ENCODE results near the gene BPGM. TPM values are rescaled to one million over a fixed set of nuclear protein-coding genes. Genes with fewer than 3 reads are reported as not detected.

Gene BPGM
- total RNA-seq, 1 donor from 2014 or later: 17.7 TPM

DNA sequence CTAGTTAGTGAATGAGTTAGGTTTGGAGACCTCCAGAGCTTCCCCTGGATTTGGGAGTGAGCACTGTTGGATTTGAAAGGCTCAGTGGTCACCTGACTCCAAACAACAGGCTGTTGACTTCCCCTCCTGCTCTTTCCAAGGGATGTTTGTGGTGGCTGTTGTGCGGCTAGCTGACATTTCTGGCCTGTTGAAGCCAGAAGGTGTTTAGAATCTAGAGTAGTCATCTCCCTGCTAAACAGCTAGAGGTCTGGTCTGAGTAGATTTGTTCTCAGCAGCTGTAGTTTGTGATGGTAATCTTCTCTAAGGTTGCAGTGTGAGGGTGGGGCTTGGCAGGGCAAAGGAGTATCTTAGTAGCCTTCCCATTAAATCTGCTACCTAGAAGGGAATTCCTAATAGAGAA is 30.1 kb downstream of the BPGM start:
- no peak overlapping the region for H3K4me3 Mint-ChIP-seq (ENCODE audit: unreplicated experiment)

DNA sequence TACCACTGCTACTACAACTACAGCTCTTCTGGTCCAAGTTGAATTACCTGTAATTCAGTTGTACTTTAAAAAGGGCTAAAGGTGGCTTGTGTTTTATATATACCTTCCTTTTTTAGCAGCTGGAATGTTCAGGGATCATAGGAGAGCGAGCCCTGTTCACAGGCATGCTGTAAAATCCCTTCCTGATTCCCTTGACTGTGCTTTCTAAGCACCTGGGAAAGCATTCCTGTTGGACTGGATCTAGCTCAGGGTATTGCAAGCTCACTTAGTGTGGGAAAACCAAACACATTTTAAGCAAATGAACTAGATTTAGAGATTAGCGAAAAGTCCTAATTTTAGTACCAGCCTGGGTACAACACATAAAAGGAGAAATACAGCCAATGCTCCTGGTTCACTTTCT is 31.5 kb downstream of the BPGM start:
- TF ChIP-seq, protein P1, sequence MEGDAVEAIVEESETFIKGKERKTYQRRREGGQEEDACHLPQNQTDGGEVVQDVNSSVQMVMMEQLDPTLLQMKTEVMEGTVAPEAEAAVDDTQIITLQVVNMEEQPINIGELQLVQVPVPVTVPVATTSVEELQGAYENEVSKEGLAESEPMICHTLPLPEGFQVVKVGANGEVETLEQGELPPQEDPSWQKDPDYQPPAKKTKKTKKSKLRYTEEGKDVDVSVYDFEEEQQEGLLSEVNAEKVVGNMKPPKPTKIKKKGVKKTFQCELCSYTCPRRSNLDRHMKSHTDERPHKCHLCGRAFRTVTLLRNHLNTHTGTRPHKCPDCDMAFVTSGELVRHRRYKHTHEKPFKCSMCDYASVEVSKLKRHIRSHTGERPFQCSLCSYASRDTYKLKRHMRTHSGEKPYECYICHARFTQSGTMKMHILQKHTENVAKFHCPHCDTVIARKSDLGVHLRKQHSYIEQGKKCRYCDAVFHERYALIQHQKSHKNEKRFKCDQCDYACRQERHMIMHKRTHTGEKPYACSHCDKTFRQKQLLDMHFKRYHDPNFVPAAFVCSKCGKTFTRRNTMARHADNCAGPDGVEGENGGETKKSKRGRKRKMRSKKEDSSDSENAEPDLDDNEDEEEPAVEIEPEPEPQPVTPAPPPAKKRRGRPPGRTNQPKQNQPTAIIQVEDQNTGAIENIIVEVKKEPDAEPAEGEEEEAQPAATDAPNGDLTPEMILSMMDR (IDR thresholded peaks at IDR 0.05; ENCODE audit: unreplicated experiment): no peak
- Mint-ChIP-seq H3K27me3 (ENCODE audit: unreplicated experiment) (no peaks in the 10 kb centered on the region), H3K36me3 (ENCODE audit: low read depth, unreplicated experiment) (peaks cover 18% of the 10 kb centered on the region), H3K4me1 (ENCODE audit: unreplicated experiment) (peaks cover 33% of the 10 kb centered on the region), H3K27ac (ENCODE audit: unreplicated experiment) (no peak overlapping the region), H3K4me3 (ENCODE audit: unreplicated experiment) (no peak overlapping the region), H3K9me3 (ENCODE audit: unreplicated experiment) (no peaks in the 10 kb centered on the region)
- no peak for DNase-seq (ENCODE audit: low spot score)

More for the DNA sequence above, 30.1 kb downstream of the BPGM start:
- Mint-ChIP-seq H3K4me1 (ENCODE audit: unreplicated experiment) (peaks cover 29% of the 10 kb centered on the region), H3K9me3 (ENCODE audit: unreplicated experiment) (no peaks in the 10 kb centered on the region), H3K27me3 (ENCODE audit: unreplicated experiment) (no peaks in the 10 kb centered on the region), H3K36me3 (ENCODE audit: low read depth, unreplicated experiment) (peaks cover 18% of the 10 kb centered on the region), H3K27ac (ENCODE audit: unreplicated experiment) (no peak overlapping the region)
- no peak for DNase-seq (ENCODE audit: low spot score)
- TF ChIP-seq, protein P1 (IDR thresholded peaks at IDR 0.05; ENCODE audit: unreplicated experiment): no peak

DNA sequence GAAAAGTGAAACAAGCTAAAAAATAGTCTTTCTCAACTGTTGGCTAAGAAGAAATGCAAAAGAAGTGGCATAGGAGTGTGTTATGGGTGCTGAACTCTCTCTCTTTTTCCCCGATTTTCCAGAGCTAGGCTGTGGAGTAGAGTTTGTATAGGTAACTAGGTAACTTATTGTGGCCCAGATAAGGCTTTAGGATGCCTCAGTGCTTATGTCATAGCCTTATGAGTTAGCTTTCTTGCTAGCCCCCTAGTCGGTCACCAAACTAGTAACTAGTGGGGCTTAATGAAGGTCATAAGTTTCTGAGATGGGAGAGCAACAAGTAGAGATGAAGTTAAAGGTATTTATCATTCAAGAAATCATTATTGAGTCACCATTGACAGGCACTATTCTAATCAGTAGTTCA is 32.4 kb downstream of the BPGM start:
- Mint-ChIP-seq H3K27me3 (ENCODE audit: unreplicated experiment) (no peaks in the 10 kb centered on the region), H3K27ac (ENCODE audit: unreplicated experiment) (no peak overlapping the region), H3K4me3 (ENCODE audit: unreplicated experiment) (no peak overlapping the region), H3K9me3 (ENCODE audit: unreplicated experiment) (no peaks in the 10 kb centered on the region), H3K4me1 (ENCODE audit: unreplicated experiment) (peaks cover 33% of the 10 kb centered on the region), H3K36me3 (ENCODE audit: low read depth, unreplicated experiment) (peaks cover 14% of the 10 kb centered on the region)
- TF ChIP-seq, protein P1 (IDR thresholded peaks at IDR 0.05; ENCODE audit: unreplicated experiment): no peak
- no peak for DNase-seq (ENCODE audit: low spot score)

DNA sequence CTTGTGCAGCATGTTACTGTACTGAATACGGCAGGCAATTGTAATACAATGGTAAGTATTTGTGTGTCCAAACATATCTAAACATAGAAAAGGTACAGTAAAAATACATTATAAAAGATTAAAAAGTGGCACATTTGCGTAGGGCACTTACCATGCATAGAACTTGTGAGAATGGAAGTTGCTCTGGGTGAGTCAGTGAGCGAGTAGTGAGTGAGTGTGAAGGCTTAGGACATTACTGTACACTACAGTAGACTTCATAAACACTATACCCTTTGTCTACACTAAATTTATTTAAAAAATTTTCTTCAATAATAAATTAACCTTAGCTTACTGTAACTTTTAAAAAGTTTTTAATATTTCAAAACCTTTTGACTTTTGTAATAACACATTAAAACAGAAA is 37.5 kb downstream of the BPGM start:
- Mint-ChIP-seq H3K27ac (ENCODE audit: unreplicated experiment) (no peak overlapping the region), H3K27me3 (ENCODE audit: unreplicated experiment) (no peaks in the 10 kb centered on the region), H3K4me3 (ENCODE audit: unreplicated experiment) (no peak overlapping the region), H3K36me3 (ENCODE audit: low read depth, unreplicated experiment) (peaks cover 5% of the 10 kb centered on the region), H3K9me3 (ENCODE audit: unreplicated experiment) (no peaks in the 10 kb centered on the region), H3K4me1 (ENCODE audit: unreplicated experiment) (peaks cover 9% of the 10 kb centered on the region)
- DNase-seq (ENCODE audit: low spot score): no peak
- TF ChIP-seq, protein P1 (IDR thresholded peaks at IDR 0.05; ENCODE audit: unreplicated experiment): no peak

DNA sequence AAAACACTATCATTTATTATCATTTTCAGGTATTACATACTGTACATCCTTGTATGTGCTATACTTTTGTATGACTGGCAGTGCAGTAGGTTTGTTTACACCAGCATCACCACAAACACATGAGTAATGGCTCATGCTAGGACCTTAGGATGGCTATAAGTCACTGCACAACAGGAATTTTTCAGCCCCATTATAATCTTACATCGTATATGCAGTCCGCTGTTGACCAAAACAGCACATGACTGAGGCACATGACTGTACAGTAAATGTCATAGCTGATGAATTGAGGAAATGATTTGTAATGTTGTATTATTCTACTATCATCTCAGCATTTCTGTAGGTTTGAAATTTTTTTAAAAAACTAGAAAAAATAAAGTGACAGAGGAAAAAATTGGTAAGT is 38.6 kb downstream of the BPGM start:
- H3K4me3 Mint-ChIP-seq (ENCODE audit: unreplicated experiment): no peak overlapping the region
- no peaks in the 10 kb centered on the region for H3K27me3 Mint-ChIP-seq (ENCODE audit: unreplicated experiment)
- H3K9me3 Mint-ChIP-seq (ENCODE audit: unreplicated experiment): no peaks in the 10 kb centered on the region
- no peak overlapping the region for H3K27ac Mint-ChIP-seq (ENCODE audit: unreplicated experiment)
- peaks cover 11% of the 10 kb centered on the region for H3K4me1 Mint-ChIP-seq (ENCODE audit: unreplicated experiment)
- no peak for DNase-seq (ENCODE audit: low spot score)
- TF ChIP-seq, protein P1 (IDR thresholded peaks at IDR 0.05; ENCODE audit: unreplicated experiment): no peak
- H3K36me3 Mint-ChIP-seq (ENCODE audit: low read depth, unreplicated experiment): no peaks in the 10 kb centered on the region

Data from endothelial cell (in vitro differentiated cells).